Thoracic aorta (tissue), 2 donors: ENCODE data around the gene POU2F1. TPM values are rescaled to one million over a fixed set of nuclear protein-coding genes. Genes with fewer than 3 reads are reported as not detected.

Source experiments
- ATAC-seq: fragments of 150-250 bp; one replicate; pipeline ENCODE4 v1.8.0; 2017; ENCODE audit warnings: low read depth; ENCODE audit not compliant: insufficient number of reproducible peaks, low FRiP score
- DNase-seq: peaks from one replicate; pipeline ENCODE4 v3.0.0-alpha.2; 2020; ENCODE audit warnings: low spot score
- H3K27ac ChIP-seq, 2 donors: fragments of 200-600 bp; sonication (generic); 1 replicate in 1 of 2; 2 replicates in 1 of 2; pipeline ENCODE4 v1.5.1; 2016; ENCODE audit warnings: mild to moderate bottlenecking in 2 of 2, moderate library complexity in 2 of 2
- H3K27me3 ChIP-seq: fragments of 200-600 bp; sonication (generic); replicated peaks from 2 replicates; pipeline ENCODE4 v1.6.0; 2016; ENCODE audit warnings: mild to moderate bottlenecking; ENCODE audit not compliant: insufficient read depth
- H3K36me3 ChIP-seq: fragments of 200-600 bp; sonication (generic); one replicate; pipeline ENCODE4 v1.5.1; 2016
- H3K4me1 ChIP-seq, 2 donors: fragments of 200-600 bp; sonication (generic); 1 replicate in 1 of 2; 2 replicates in 1 of 2; pipeline versions ENCODE4 v1.5.1 to v1.6.0; 2016; ENCODE audit warnings: low read depth in 2 of 2, mild to moderate bottlenecking in 1 of 2; ENCODE audit not compliant: control insufficient read depth in 1 of 2
- H3K4me3 ChIP-seq: fragments of 200-600 bp; sonication (generic); 2 replicates; pipeline ENCODE4 v1.5.1; 2016; ENCODE audit warnings: mild to moderate bottlenecking
- H3K9me3 ChIP-seq: fragments of 200-600 bp; sonication (generic); 2 replicates; pipeline ENCODE4 v1.5.1; 2016
- CTCF ChIP-seq: fragments of 200-600 bp; sonication (generic); IDR thresholded peaks from one replicate; pipeline ENCODE4 v1.5.1; 2019; ENCODE audit warnings: antibody characterized with exemption
- total RNA-seq, 2 donors: library from RNA; depleted of rRNA; stranded (reverse); fragments of >200 nt; gene quantifications; one replicate each; pipeline versions ENCODE4 v1.1.0 to v1.2.3, GENCODE V29; 2016

The POU2F1 gene
- total RNA-seq, 2 donors from 2014 or later, result 15.3 to 25.5 TPM

GRCh38 chr1:167258858-167259257 is 38.2 kb downstream of the POU2F1 start:
- Histone ChIP-seq H3K4me3 (no peak overlapping the region), H3K27me3 (no peaks in the 10 kb centered on the region), H3K27ac (no peak overlapping the region), H3K36me3 (no peaks in the 10 kb centered on the region), H3K4me1 (peaks cover 10 to 34% of the 10 kb centered on the region in 2 donors), H3K9me3 (no peaks in the 10 kb centered on the region)
- ATAC-seq (no peak), DNase-seq (no peak)
- TF ChIP-seq CTCF, result no peak

- TF ChIP-seq CTCF, result no peak
Measured at GRCh38 chr1:167262836-167263235, 42.1 kb downstream of the POU2F1 start.

GRCh38 chr1:167263344-167263743 is 42.7 kb downstream of the POU2F1 start:
- TF ChIP-seq CTCF, result no peak
- Histone ChIP-seq H3K9me3 (no peaks in the 10 kb centered on the region), H3K4me3 (no peak overlapping the region), H3K36me3 (no peaks in the 10 kb centered on the region), H3K27me3 (no peaks in the 10 kb centered on the region), H3K4me1 (peaks cover 20 to 36% of the 10 kb centered on the region in 2 donors), H3K27ac (no peak overlapping the region)
- ATAC-seq (no peak), DNase-seq (no peak)

More at GRCh38 chr1:167262836-167263235, 42.1 kb downstream of the POU2F1 start:
- Histone ChIP-seq H3K27ac (no peak overlapping the region), H3K27me3 (no peaks in the 10 kb centered on the region), H3K4me1 (peaks cover 20 to 36% of the 10 kb centered on the region in 2 donors), H3K4me3 (no peak overlapping the region), H3K36me3 (no peaks in the 10 kb centered on the region), H3K9me3 (no peaks in the 10 kb centered on the region)
- DNase-seq (no peak), ATAC-seq (no peak)

GRCh38 chr1:167263819-167264464 is 43.3 kb downstream of the POU2F1 start:
- TF ChIP-seq CTCF, result no peak
- ATAC-seq (no peak), DNase-seq (no peak)
- peaks cover 20 to 36% of the 10 kb centered on the region in 2 donors for H3K4me1 ChIP-seq
- H3K36me3 ChIP-seq, result no peaks in the 10 kb centered on the region
- no peaks in the 10 kb centered on the region for H3K27me3 ChIP-seq
- no peak overlapping the region for H3K27ac ChIP-seq
- no peak overlapping the region for H3K4me3 ChIP-seq
- no peaks in the 10 kb centered on the region for H3K9me3 ChIP-seq

GRCh38 chr1:167266965-167267364 is 46.3 kb downstream of the POU2F1 start:
- Histone ChIP-seq H3K9me3 (no peaks in the 10 kb centered on the region), H3K27me3 (no peaks in the 10 kb centered on the region), H3K4me1 (peaks cover 25 to 34% of the 10 kb centered on the region in 2 donors), H3K4me3 (no peak overlapping the region), H3K36me3 (no peaks in the 10 kb centered on the region), H3K27ac (no peak overlapping the region)
- TF ChIP-seq CTCF, result no peak
- DNase-seq, result no peak
- ATAC-seq, result no peak
